HepG2 (cell line): ENCODE measurements around the gene DOK1. TPM values are rescaled to one million over a fixed set of nuclear protein-coding genes. Genes with fewer than 3 reads are reported as not detected.

Experiments
- ATAC-seq: fragments of 200-7000 bp; cut with Tn5 transposase; 3 replicates; pipeline ENCODE4 v1.9.1; 2020; ENCODE audit warnings: mild to moderate bottlenecking, moderate library complexity
- BruUV-seq: library from RNA; stranded (reverse); fragments of 400-500 nt; replicated peaks from 2 replicates; lab custom pipeline; 2021; lab: Mats Ljungman, UMichigan
- CTCF ChIA-PET: fragments of 300-600 bp; formaldehyde crosslinking; extraction: SDS; loops from one replicate; lab custom pipeline; 2021; ENCODE audit warnings: low total read pairs, inconsistent platforms, low intra/inter-chr PET ratio; lab: Yijun Ruan, JAX
- POLR2A ChIA-PET: fragments of 350-600 bp; sonication (Branson Sonifier 250); formaldehyde crosslinking; loops from one replicate; lab custom pipeline; 2020; ENCODE audit warnings: antibody characterized with exemption, inconsistent platforms; lab: Yijun Ruan, JAX
- DNase-seq: peaks from one replicate; pipeline ENCODE4 v3.0.0-alpha.2; 2015; ENCODE audit warnings: low spot score
- FAIRE-seq: peaks from 3 replicates; lab custom pipeline; 2011; peaks lifted over from hg19 to GRCh38; lab: Jason Lieb, UNC
- H2AFZ ChIP-seq: one replicate; pipeline ENCODE4 v1.6.1; 2011; ENCODE audit warnings: low read length, inconsistent platforms
- H3K27ac ChIP-seq: fragments of 300-600 bp; 3 replicates; pipeline ENCODE4 v1.8.0; 2011; ENCODE audit warnings: mixed run types, mild to moderate bottlenecking, mixed read lengths, low read length, inconsistent platforms; ENCODE audit not compliant: insufficient read depth; ENCODE audit errors: extremely low read length
- H3K27me3 ChIP-seq, 2 experiments: fragments of 200-600 bp in 1 of 2; 2 replicates in 1 of 2; 3 replicates in 1 of 2; pipeline versions ENCODE4 v1.6.0 to v1.8.0; 2011; ENCODE audit warnings: low read length in 2 of 2, mild to moderate bottlenecking in 2 of 2, moderate library complexity in 2 of 2, inconsistent platforms in 1 of 2; ENCODE audit not compliant: insufficient read depth in 2 of 2, control insufficient read depth in 1 of 2
- H3K36me3 ChIP-seq, 2 experiments: fragments of 200-600 bp in 1 of 2; replicated peaks in 1 of 2; 2 replicates in 1 of 2; 3 replicates in 1 of 2; pipeline versions ENCODE4 v1.5.1 to v1.8.0; 2011; ENCODE audit warnings: low read length in 2 of 2, inconsistent platforms in 1 of 2; ENCODE audit not compliant: insufficient read depth in 2 of 2, control insufficient read depth in 1 of 2
- H3K4me1 ChIP-seq: 2 replicates; pipeline ENCODE4 v1.5.1; 2012; ENCODE audit warnings: low read length, inconsistent platforms; ENCODE audit not compliant: insufficient read depth
- H3K4me2 ChIP-seq: 2 replicates; pipeline ENCODE4 v1.6.0; 2011; ENCODE audit warnings: low read depth, low read length, inconsistent platforms
- H3K4me3 ChIP-seq, 3 experiments: fragments of 200-600 bp in 1 of 3; sonication (generic), shearing (Covaris generic) in 1 of 3; replicated peaks in 1 of 3; 2 replicates each; pipeline ENCODE4 v1.5.1; 2011 to 2016; ENCODE audit warnings: low read length in 3 of 3, inconsistent platforms in 2 of 3, low read depth in 2 of 3, mild to moderate bottlenecking in 2 of 3, control low read depth in 1 of 3, mixed read lengths in 1 of 3; ENCODE audit not compliant: insufficient read depth in 1 of 3
- H3K79me2 ChIP-seq: one replicate; pipeline ENCODE4 v1.6.1; 2011; ENCODE audit warnings: low read length, inconsistent platforms; ENCODE audit not compliant: insufficient read depth
- H3K9ac ChIP-seq: 2 replicates; pipeline ENCODE4 v1.6.0; 2011; ENCODE audit warnings: mild to moderate bottlenecking, low read depth, low read length, inconsistent platforms; ENCODE audit not compliant: insufficient read depth
- H3K9me3 ChIP-seq: 2 replicates; pipeline ENCODE4 v1.5.1; 2012; ENCODE audit warnings: mild to moderate bottlenecking, low read length
- H4K20me1 ChIP-seq: 2 replicates; pipeline ENCODE4 v1.6.0; 2011; ENCODE audit warnings: inconsistent platforms, mild to moderate bottlenecking, low read length, moderate library complexity; ENCODE audit not compliant: insufficient read depth
- PCBP2 ChIP-seq: fragments of 200-400 bp; formaldehyde crosslinking; optimal IDR thresholded peaks from 2 replicates; pipeline ENCODE3; 2018; ENCODE audit warnings: low read length, low read depth; ENCODE audit not compliant: poor library complexity, severe bottlenecking
- SP2 ChIP-seq: sonication (generic); formaldehyde crosslinking; IDR thresholded peaks from 2 replicates; pipeline ENCODE4 v1.5.1; 2020; ENCODE audit warnings: mild to moderate bottlenecking, missing genetic modification reagents
- ZNF20 ChIP-seq: sonication (generic); formaldehyde crosslinking; IDR thresholded peaks from 2 replicates; pipeline ENCODE4 v1.4.0; 2020; ENCODE audit warnings: mild to moderate bottlenecking, moderate library complexity, missing genetic modification reagents
- ZNF33B ChIP-seq: sonication (generic); formaldehyde crosslinking; IDR thresholded peaks from 2 replicates; pipeline ENCODE4 v1.5.1; 2020; ENCODE audit warnings: mild to moderate bottlenecking, missing genetic modification reagents
- ZSCAN25 ChIP-seq: sonication (generic); formaldehyde crosslinking; IDR thresholded peaks from 2 replicates; pipeline ENCODE4 v1.8.0; 2022; ENCODE audit warnings: mild to moderate bottlenecking, missing genetic modification reagents
- WGBS: methylation state at CpG from one replicate; pipeline ENCODE4 v1.1.6; 2017; ENCODE audit warnings: low lambda C conversion rate; 5-methylcytosine and 5-hydroxymethylcytosine counted together
- in situ Hi-C: cut with HindIII; loops from 2 replicates; pipeline ENCODE4 v1.10.0; 2017; ENCODE audit warnings: low pct_unique_long_range_greater_than_20kb; ENCODE audit not compliant: extremely low pct_ligation_motif_present
- intact Hi-C: fragments of 100-400 bp; cut with micrococcal nuclease; formaldehyde crosslinking; loops from one replicate; pipeline ENCODE4 v1.10.0; 2022; ENCODE audit not compliant: unreplicated experiment
- polyA plus RNA-seq, 8 experiments: library from polyadenylated mRNA; depleted of rRNA in 3 of 8; stranded (reverse) in 7 of 8; unstranded in 1 of 8; fragments of >200 nt; fragmentation: Illumina TruSeq in 4 of 8; extraction: Trizol in 4 of 8; gene quantifications; 2 replicates each; pipeline versions ENCODE4 v1.2.1 to v1.2.3, GENCODE V29; 2011 to 2016; ENCODE audit warnings: low read depth in 4 of 8, missing spikeins in 1 of 8, mixed read lengths in 1 of 8; ENCODE audit not compliant: insufficient read depth in 1 of 8
- total RNA-seq, 5 experiments: library from RNA; depleted of rRNA; stranded (reverse); fragments of >200 nt; fragmentation: Illumina TruSeq; extraction: Trizol; gene quantifications; 2 replicates each; pipeline ENCODE4 v1.2.3, GENCODE V29; 2016; ENCODE audit warnings: low read depth in 1 of 5
- TF ChIP-seq, protein P1 (sequence below): sonication (generic); formaldehyde crosslinking; IDR thresholded peaks from 2 replicates; pipeline ENCODE4 v1.5.0; 2020; ENCODE audit warnings: mild to moderate bottlenecking, missing genetic modification reagents

Gene DOK1
- total and polyA plus RNA-seq, 2 of the 13 experiments (the other 11 are each of a cell fraction or from before 2014, with no cell fraction given): 0.53 to 0.74 TPM

DNA sequence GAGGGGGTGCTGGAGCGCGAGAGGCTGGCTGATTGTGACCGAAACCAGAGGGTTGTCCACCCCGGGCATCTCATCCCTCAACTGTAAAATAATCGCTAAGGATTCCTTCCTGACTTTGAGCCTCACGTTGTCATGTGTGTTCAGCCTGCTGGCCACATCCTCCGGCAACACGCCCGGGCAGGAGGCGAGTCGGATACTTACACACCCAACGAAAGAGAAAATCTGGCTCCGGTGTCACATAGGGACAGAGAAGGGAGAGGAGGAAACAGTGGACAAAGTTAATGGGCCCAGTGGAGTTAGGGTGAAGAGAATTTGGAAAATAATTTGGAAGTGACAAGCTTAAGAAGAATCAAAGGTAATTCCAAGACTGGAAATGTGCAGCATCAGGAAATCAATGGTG is 37.9 kb upstream of the DOK1 start:
- no peak for FAIRE-seq
- H3K9ac ChIP-seq: no peak overlapping the region
- H3K4me2 ChIP-seq: no peak overlapping the region
- TF ChIP-seq ZSCAN25 (CRISPR knock-in tag) (no peak), SP2 (no peak), ZNF33B (CRISPR knock-in tag) (no peak)
- TF ChIP-seq, all 625 proteins: peak for 0
- no TSS peak for BruUV-seq
- Histone ChIP-seq H3K27ac (no peak overlapping the region), H3K9me3 (no peaks in the 10 kb centered on the region), H3K4me3 (no peak overlapping the region), H4K20me1 (no peaks in the 10 kb centered on the region), H3K4me1 (peaks cover 31% of the 10 kb centered on the region), H3K27me3 (no peaks in the 10 kb centered on the region), H3K36me3 (peaks cover 13 to 21% of the 10 kb centered on the region in 2 experiments; a peak in 4 of 5 replicates), H2AFZ (no peak overlapping the region), H3K79me2 (no peaks in the 10 kb centered on the region)
- in situ Hi-C loops: no loop called here
- intact Hi-C loops: no loop called here
- ChIA-PET POLR2A (interaction anchor here (1.0 to 1.1 kb wide), 2 partner anchors 13 to 35 kb away, joined by 3 to 4 read pairs; partner anchors contain the start of gene HTRA2), CTCF (no interaction called here)
- ATAC-seq (no peak), DNase-seq (no peak)
- 94% methylated on average over 13 of the region's 13 CpGs for WGBS

DNA sequence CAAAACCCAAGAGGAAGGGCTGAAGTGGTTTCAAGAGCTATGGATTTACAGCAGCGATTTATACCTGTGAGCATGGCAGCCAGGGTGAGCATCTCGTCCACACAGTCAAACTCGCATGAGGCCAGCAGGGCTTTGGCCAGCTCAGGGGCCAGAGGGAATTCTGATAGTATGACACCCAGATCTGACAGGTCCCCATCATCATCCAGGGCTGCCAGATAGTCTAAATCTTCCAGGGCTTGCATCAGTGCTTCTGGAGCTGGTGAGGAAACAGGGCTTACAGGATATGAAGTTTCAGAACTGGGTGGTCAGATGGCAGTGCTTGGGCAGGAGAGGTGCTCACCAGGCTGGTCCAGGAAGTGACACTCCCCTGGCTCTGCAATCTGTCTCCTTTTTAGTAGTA is 32.0 kb upstream of the DOK1 start:
- in situ Hi-C loops (no loop called here), intact Hi-C loops (no loop called here)
- Histone ChIP-seq H3K36me3 (peaks cover 28 to 50% of the 10 kb centered on the region in 2 experiments), H3K4me3 (no peak overlapping the region), H3K9ac (no peak overlapping the region), H3K4me2 (no peak overlapping the region), H4K20me1 (no peaks in the 10 kb centered on the region), H3K4me1 (peaks cover 49% of the 10 kb centered on the region), H3K79me2 (peaks cover 25% of the 10 kb centered on the region), H3K27me3 (no peaks in the 10 kb centered on the region; a peak in 1 of 5 replicates), H3K9me3 (no peaks in the 10 kb centered on the region), H2AFZ (no peak overlapping the region), H3K27ac (no peak overlapping the region)
- DNase-seq: no peak
- FAIRE-seq: no peak
- CTCF ChIA-PET: no interaction called here
- POLR2A ChIA-PET: interaction anchor here (1.5 kb wide), 1 partner anchor 9 kb away, joined by 3 read pairs; no protein-coding TSS in a partner anchor
- WGBS: no CpG with 5 or more reads among the region's 3 CpGs
- no peak for ATAC-seq
- TF ChIP-seq, protein P1, sequence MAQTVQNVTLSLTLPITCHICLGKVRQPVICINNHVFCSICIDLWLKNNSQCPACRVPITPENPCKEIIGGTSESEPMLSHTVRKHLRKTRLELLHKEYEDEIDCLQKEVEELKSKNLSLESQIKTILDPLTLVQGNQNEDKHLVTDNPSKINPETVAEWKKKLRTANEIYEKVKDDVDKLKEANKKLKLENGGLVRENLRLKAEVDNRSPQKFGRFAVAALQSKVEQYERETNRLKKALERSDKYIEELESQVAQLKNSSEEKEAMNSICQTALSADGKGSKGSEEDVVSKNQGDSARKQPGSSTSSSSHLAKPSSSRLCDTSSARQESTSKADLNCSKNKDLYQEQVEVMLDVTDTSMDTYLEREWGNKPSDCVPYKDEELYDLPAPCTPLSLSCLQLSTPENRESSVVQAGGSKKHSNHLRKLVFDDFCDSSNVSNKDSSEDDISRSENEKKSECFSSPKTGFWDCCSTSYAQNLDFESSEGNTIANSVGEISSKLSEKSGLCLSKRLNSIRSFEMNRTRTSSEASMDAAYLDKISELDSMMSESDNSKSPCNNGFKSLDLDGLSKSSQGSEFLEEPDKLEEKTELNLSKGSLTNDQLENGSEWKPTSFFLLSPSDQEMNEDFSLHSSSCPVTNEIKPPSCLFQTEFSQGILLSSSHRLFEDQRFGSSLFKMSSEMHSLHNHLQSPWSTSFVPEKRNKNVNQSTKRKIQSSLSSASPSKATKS (CRISPR knock-in tag): no peak
- TF ChIP-seq PCBP2 (no peak), ZNF20 (CRISPR knock-in tag) (no peak)
- BruUV-seq: no TSS peak
